NOMO-1 (cell line): Measurements from ENCODE around the gene KCNQ1.

Source experiments
- DNase-seq, 2 experiments: peaks; one replicate each; lab custom pipeline; 2025; ENCODE audit not compliant: unreplicated experiment in 2 of 2; lab: John Stamatoyannopoulos, UW

The KCNQ1 gene

GRCh38 chr11:2459796-2460531 is 15.2 kb downstream of the KCNQ1 start:
- no peak for DNase-seq

GRCh38 chr11:2460540-2461252 is 15.9 kb downstream of the KCNQ1 start:
- DNase-seq: no peak

- DNase-seq: no peak
Measured at GRCh38 chr11:2461253-2461955, 16.6 kb downstream of the KCNQ1 start.

- no peak for DNase-seq
Measured at GRCh38 chr11:2461956-2462542, 17.2 kb downstream of the KCNQ1 start.

- DNase-seq: no peak
Measured at GRCh38 chr11:2462543-2462985, 17.8 kb downstream of the KCNQ1 start.

GRCh38 chr11:2462986-2463765 is 18.4 kb downstream of the KCNQ1 start:
- DNase-seq: no peak

- no peak for DNase-seq
Measured at GRCh38 chr11:2463766-2464277, 19.0 kb downstream of the KCNQ1 start.

- no peak for DNase-seq
Measured at GRCh38 chr11:2464451-2465165, 19.8 kb downstream of the KCNQ1 start.

GRCh38 chr11:2465202-2466068 is 20.6 kb downstream of the KCNQ1 start:
- no peak for DNase-seq

GRCh38 chr11:2466069-2466801 is 21.4 kb downstream of the KCNQ1 start:
- no peak for DNase-seq

- DNase-seq: peak in 1 of 2 experiments; percentile 4
Measured at GRCh38 chr11:2466869-2467694, 22.3 kb downstream of the KCNQ1 start.

GRCh38 chr11:2467695-2468055 is 22.9 kb downstream of the KCNQ1 start:
- DNase-seq: no peak

- DNase-seq: no peak
Measured at GRCh38 chr11:2468363-2469235, 23.8 kb downstream of the KCNQ1 start.

- no peak for DNase-seq
Measured at GRCh38 chr11:2470495-2470894, 25.7 kb downstream of the KCNQ1 start.

- no peak for DNase-seq
Measured at GRCh38 chr11:2471048-2471803, 26.4 kb downstream of the KCNQ1 start.

- no peak for DNase-seq
Measured at GRCh38 chr11:2471804-2472096, 26.9 kb downstream of the KCNQ1 start.
